ENCODE measurements around the gene GAS7. TPM values are rescaled to one million over a fixed set of nuclear protein-coding genes. Genes with fewer than 3 reads are reported as not detected.

GAS7 gene
- total and polyA plus RNA-seq, 9 of the 15 experiments (the other 6 are each of a cell fraction or from before 2014, with no cell fraction given): 0.11 to 0.33 TPM; not detected in 7

DNA sequence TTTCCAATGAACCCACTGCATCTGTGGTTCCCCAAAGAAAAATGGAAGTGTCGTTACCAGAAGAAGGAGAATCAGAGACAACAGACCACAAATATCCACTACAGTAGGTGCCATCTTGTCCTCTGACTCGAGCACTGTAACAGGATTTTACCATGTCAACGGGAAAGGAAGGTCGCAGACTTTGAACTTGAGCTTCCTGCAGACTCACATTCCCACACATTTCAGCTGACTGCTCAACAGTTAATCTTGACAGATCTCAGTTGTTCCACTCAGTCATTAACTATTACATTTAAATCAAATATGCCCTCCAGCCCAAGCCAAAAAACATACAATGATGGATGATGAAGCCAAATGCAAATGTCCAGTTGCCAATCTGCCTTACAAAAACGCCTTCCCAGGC, 37.0 kb downstream of the GAS7 start:
- no TSS peak for BruUV-seq (replicated peaks)
- Histone ChIP-seq H3K27ac (ENCODE audit: extremely low read depth, low read depth, low read length) (no peak overlapping the region), H3K4me3 (no peak overlapping the region), H3K9ac (ENCODE audit: insufficient read depth in 1 of 2, low read depth in 2 of 2, low read length in 2 of 2) (no peak overlapping the region), H3K4me2 (ENCODE audit: insufficient read depth, low read length) (no peak overlapping the region), H3K9me3 (replicated peaks; ENCODE audit: control insufficient read depth, insufficient read depth, low read depth, low read length) (no peaks in the 10 kb centered on the region), H4K20me1 (replicated peaks; ENCODE audit: control insufficient read depth, insufficient read depth, low read length) (no peaks in the 10 kb centered on the region), H2AFZ (ENCODE audit: low read depth, low read length) (no peak overlapping the region), H3K9me1 (ENCODE audit: control insufficient read depth, insufficient read depth, low read length) (no peaks in the 10 kb centered on the region), H3K36me3 (ENCODE audit: control insufficient read depth, insufficient read depth, low read length) (no peaks in the 10 kb centered on the region), H3K79me2 (ENCODE audit: control insufficient read depth, insufficient read depth, low read length) (no peaks in the 10 kb centered on the region), H3K4me1 (replicated peaks in 1 of 2; ENCODE audit: control insufficient read depth in 2 of 2, insufficient read depth in 2 of 2, low read length in 2 of 2) (no peaks in the 10 kb centered on the region), H3K27me3 (ENCODE audit: control insufficient read depth in 2 of 2, insufficient read depth in 2 of 2, low read length in 2 of 2) (no peaks in the 10 kb centered on the region; a peak in 3 of 5 replicates)
- DNase-seq (ENCODE audit: extremely low read depth in 1 of 4, low spot score in 3 of 4) (no peak), ATAC-seq (no peak), FAIRE-seq (no peak)
- in situ Hi-C loops (cut with MboI): no loop called here
- ChIA-PET POLR2A (no interaction called here), CTCF (ENCODE audit: low intra/inter-chr PET ratio) (no interaction called here)
- TF ChIP-seq NR2F6 (CRISPR knock-in tag; IDR thresholded peaks at IDR 0.05) (no peak), SMARCC2 (IDR thresholded peaks at IDR 0.05; ENCODE audit: low read depth) (no peak), DIDO1 (tag; IDR thresholded peaks at IDR 0.05; ENCODE audit: low read depth) (no peak), RBM15 (IDR thresholded peaks at IDR 0.05; ENCODE audit: insufficient read depth, low read length) (no peak), CBX3 (IDR thresholded peaks at IDR 0.05; ENCODE audit: borderline replicate concordance in 1 of 2, low read length in 2 of 2) (no peak), ZNF445 (CRISPR knock-in tag; IDR thresholded peaks at IDR 0.05; ENCODE audit: low read depth) (no peak), MEIS2 (IDR thresholded peaks at IDR 0.05; ENCODE audit: partially characterized antibody) (no peak), TCF3 (CRISPR knock-in tag; IDR thresholded peaks at IDR 0.05) (no peak), KLF10 (CRISPR knock-in tag; IDR thresholded peaks at IDR 0.05) (no peak), TAF15 (IDR thresholded peaks at IDR 0.05; ENCODE audit: low read depth, low read length) (no peak), ZNF354B (CRISPR knock-in tag; IDR thresholded peaks at IDR 0.05) (no peak), L3MBTL2 (IDR thresholded peaks at IDR 0.05) (no peak), DMBX1 (CRISPR knock-in tag; IDR thresholded peaks at IDR 0.05; ENCODE audit: borderline replicate concordance) (no peak), SMAD2 (IDR thresholded peaks at IDR 0.05; ENCODE audit: low read depth, low read length) (no peak), ZC3H4 (CRISPR knock-in tag; IDR thresholded peaks at IDR 0.05; ENCODE audit: borderline replicate concordance) (no peak), ZNF444 (CRISPR knock-in tag; IDR thresholded peaks at IDR 0.05) (no peak), GATAD2A (IDR thresholded peaks at IDR 0.05) (no peak), EHMT2 (IDR thresholded peaks at IDR 0.05) (no peak)
- TF ChIP-seq, protein P1, sequence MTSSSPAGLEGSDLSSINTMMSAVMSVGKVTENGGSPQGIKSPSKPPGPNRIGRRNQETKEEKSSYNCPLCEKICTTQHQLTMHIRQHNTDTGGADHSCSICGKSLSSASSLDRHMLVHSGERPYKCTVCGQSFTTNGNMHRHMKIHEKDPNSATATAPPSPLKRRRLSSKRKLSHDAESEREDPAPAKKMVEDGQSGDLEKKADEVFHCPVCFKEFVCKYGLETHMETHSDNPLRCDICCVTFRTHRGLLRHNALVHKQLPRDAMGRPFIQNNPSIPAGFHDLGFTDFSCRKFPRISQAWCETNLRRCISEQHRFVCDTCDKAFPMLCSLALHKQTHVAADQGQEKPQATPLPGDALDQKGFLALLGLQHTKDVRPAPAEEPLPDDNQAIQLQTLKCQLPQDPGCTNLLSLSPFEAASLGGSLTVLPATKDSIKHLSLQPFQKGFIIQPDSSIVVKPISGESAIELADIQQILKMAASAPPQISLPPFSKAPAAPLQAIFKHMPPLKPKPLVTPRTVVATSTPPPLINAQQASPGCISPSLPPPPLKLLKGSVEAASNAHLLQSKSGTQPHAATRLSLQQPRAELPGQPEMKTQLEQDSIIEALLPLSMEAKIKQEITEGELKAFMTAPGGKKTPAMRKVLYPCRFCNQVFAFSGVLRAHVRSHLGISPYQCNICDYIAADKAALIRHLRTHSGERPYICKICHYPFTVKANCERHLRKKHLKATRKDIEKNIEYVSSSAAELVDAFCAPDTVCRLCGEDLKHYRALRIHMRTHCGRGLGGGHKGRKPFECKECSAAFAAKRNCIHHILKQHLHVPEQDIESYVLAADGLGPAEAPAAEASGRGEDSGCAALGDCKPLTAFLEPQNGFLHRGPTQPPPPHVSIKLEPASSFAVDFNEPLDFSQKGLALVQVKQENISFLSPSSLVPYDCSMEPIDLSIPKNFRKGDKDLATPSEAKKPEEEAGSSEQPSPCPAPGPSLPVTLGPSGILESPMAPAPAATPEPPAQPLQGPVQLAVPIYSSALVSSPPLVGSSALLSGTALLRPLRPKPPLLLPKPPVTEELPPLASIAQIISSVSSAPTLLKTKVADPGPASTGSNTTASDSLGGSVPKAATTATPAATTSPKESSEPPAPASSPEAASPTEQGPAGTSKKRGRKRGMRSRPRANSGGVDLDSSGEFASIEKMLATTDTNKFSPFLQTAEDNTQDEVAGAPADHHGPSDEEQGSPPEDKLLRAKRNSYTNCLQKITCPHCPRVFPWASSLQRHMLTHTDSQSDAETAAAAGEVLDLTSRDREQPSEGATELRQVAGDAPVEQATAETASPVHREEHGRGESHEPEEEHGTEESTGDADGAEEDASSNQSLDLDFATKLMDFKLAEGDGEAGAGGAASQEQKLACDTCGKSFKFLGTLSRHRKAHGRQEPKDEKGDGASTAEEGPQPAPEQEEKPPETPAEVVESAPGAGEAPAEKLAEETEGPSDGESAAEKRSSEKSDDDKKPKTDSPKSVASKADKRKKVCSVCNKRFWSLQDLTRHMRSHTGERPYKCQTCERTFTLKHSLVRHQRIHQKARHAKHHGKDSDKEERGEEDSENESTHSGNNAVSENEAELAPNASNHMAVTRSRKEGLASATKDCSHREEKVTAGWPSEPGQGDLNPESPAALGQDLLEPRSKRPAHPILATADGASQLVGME (CRISPR knock-in tag; IDR thresholded peaks at IDR 0.05): no peak
- TF ChIP-seq, protein P2, sequence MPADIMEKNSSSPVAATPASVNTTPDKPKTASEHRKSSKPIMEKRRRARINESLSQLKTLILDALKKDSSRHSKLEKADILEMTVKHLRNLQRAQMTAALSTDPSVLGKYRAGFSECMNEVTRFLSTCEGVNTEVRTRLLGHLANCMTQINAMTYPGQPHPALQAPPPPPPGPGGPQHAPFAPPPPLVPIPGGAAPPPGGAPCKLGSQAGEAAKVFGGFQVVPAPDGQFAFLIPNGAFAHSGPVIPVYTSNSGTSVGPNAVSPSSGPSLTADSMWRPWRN (IDR thresholded peaks at IDR 0.05; ENCODE audit: low read depth): no peak
- intact Hi-C loops (cut with micrococcal nuclease): no loop called here
- WGBS (ENCODE audit: insufficient coverage, low coverage, missing lambda C conversion rate): 0% methylated on average over 5 of the region's 5 CpGs
